ENCODE data around the gene DKK1. TPM values are rescaled to one million over a fixed set of nuclear protein-coding genes. Genes with fewer than 3 reads are reported as not detected.

DKK1 gene
- total and polyA plus RNA-seq, 12 donors = 0.26 to 5.1 (median 0.62) TPM; not detected in 5

GRCh38 chr10:52343439-52343838 is 29.4 kb downstream of the DKK1 start:
- ATAC-seq = no peak
- 65 to 75% methylated on average over 4 of the region's 4 CpGs for WGBS, 2 donors

GRCh38 chr10:52346394-52347326 is 32.6 kb downstream of the DKK1 start:
- DNase-seq = no peak
- no peak for TF ChIP-seq CTCF (IDR thresholded peaks at IDR 0.05)

More at GRCh38 chr10:52343439-52343838, 29.4 kb downstream of the DKK1 start:
- H3K36me3 ChIP-seq = no peaks in the 10 kb centered on the region
- no peak for TF ChIP-seq CTCF (IDR thresholded peaks at IDR 0.05)
- peaks cover 0 to 5% (median 0%) of the 10 kb centered on the region in 7 donors for H3K27me3 ChIP-seq
- H3K4me1 ChIP-seq = no peaks in the 10 kb centered on the region
- no peak overlapping the region for H3K27ac ChIP-seq
- intact Hi-C loops (cut with DNase I) = no loop called here
- H3K4me3 ChIP-seq = no peak overlapping the region
- no peak for DNase-seq
- peaks cover 0 to 7% (median 0%) of the 10 kb centered on the region in 11 donors for H3K9me3 ChIP-seq

GRCh38 chr10:52347327-52347667 is 33.2 kb downstream of the DKK1 start:
- ATAC-seq = peak in 2 of 8 donors; percentile 28 to 29

More at GRCh38 chr10:52346394-52347326, 32.6 kb downstream of the DKK1 start:
- WGBS, 2 donors = 93 to 94% methylated on average over 27 of the region's 27 CpGs
- Histone ChIP-seq H3K36me3 (no peaks in the 10 kb centered on the region), H3K4me3 (no peak overlapping the region), H3K9me3 (peaks cover 0 to 7% (median 0%) of the 10 kb centered on the region in 11 donors), H3K27me3 (no peaks in the 10 kb centered on the region), H3K4me1 (no peaks in the 10 kb centered on the region), H3K27ac (no peak overlapping the region)
- intact Hi-C loops (cut with DNase I) = no loop called here
- ATAC-seq = no peak

More at GRCh38 chr10:52347327-52347667, 33.2 kb downstream of the DKK1 start:
- WGBS, 2 donors = 91 to 94% methylated on average over 5 of the region's 5 CpGs
- Histone ChIP-seq H3K9me3 (peaks cover 0 to 7% (median 0%) of the 10 kb centered on the region in 11 donors), H3K27ac (no peak overlapping the region), H3K27me3 (no peaks in the 10 kb centered on the region), H3K4me3 (no peak overlapping the region), H3K36me3 (no peaks in the 10 kb centered on the region), H3K4me1 (no peaks in the 10 kb centered on the region)
- intact Hi-C loops (cut with DNase I) = no loop called here
- DNase-seq = no peak
- no peak for TF ChIP-seq CTCF (IDR thresholded peaks at IDR 0.05)
